ENCODE measurements around the gene KRT32.
A peak's percentile ranks its signal among the peaks of the same experiment; 100 is the strongest.

KRT32 gene

DNA sequence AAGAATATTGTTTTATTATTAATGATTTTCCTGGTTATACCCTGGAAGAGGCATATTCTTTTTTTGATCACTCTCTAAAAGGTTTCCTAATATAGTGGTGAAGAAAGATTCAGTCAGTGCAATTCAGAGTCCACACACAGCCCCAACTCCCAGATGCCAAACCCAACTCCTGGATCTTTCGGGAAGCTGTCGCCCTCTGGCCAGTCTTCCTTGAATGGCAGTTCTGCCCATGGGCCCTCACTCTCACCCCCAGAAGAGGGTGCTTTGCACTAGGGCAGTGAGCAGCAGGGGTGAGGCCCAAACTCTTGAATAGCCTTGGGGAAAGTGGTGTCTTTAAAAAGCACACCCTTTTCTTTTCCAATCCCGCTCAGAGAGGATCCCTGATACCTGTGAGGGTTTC, 11.0 kb downstream of the KRT32 start:
- no peak for TF ChIP-seq TEAD4 (IDR thresholded peaks at IDR 0.05)
- peak; percentile 30 for TF ChIP-seq RAD21 (IDR thresholded peaks at IDR 0.05; ENCODE audit: low read depth)

DNA sequence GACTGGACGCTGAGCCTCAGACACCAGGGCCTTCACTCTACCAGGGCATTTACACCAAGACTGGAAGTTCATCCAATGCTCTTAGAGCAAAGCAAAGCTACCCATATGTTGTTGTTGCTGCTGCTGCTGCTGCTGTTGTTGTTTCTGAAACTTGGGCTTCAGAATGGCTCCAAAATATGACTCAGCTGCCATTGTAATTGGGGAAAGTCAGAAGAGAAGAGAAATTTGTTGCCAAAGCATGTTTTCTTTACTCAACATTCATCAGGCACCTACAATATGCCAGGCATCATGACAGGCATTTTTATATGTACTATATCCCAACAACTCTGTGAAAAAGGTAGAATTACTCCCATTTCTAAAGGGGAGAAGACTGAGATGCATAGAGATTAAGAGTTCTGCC, 11.9 kb downstream of the KRT32 start:
- TF ChIP-seq EGR1 (IDR thresholded peaks at IDR 0.05) (no peak), EP300 (IDR thresholded peaks at IDR 0.05; ENCODE audit: borderline replicate concordance) (no peak), ZBTB7A (IDR thresholded peaks at IDR 0.05; ENCODE audit: low read depth) (no peak), RAD21 (IDR thresholded peaks at IDR 0.05; ENCODE audit: low read depth) (no peak), TCF12 (IDR thresholded peaks at IDR 0.05; ENCODE audit: low read depth) (no peak), YY1 (IDR thresholded peaks at IDR 0.05; ENCODE audit: low read depth) (no peak), FOXM1 (IDR thresholded peaks at IDR 0.05; ENCODE audit: borderline replicate concordance, low read depth) (no peak), CEBPB (IDR thresholded peaks at IDR 0.05) (no peak), CREB1 (IDR thresholded peaks at IDR 0.05; ENCODE audit: low read depth) (no peak), NFIC (IDR thresholded peaks at IDR 0.05) (no peak), TAF1 (IDR thresholded peaks at IDR 0.05; ENCODE audit: low read depth) (no peak), TEAD4 (IDR thresholded peaks at IDR 0.05) (no peak)
- TF ChIP-seq, protein P1, sequence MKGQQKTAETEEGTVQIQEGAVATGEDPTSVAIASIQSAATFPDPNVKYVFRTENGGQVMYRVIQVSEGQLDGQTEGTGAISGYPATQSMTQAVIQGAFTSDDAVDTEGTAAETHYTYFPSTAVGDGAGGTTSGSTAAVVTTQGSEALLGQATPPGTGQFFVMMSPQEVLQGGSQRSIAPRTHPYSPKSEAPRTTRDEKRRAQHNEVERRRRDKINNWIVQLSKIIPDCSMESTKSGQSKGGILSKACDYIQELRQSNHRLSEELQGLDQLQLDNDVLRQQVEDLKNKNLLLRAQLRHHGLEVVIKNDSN (IDR thresholded peaks at IDR 0.05) = no peak
- TF ChIP-seq, protein P2, sequence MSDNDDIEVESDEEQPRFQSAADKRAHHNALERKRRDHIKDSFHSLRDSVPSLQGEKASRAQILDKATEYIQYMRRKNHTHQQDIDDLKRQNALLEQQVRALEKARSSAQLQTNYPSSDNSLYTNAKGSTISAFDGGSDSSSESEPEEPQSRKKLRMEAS (IDR thresholded peaks at IDR 0.05) = no peak
- TF ChIP-seq, protein P3, sequence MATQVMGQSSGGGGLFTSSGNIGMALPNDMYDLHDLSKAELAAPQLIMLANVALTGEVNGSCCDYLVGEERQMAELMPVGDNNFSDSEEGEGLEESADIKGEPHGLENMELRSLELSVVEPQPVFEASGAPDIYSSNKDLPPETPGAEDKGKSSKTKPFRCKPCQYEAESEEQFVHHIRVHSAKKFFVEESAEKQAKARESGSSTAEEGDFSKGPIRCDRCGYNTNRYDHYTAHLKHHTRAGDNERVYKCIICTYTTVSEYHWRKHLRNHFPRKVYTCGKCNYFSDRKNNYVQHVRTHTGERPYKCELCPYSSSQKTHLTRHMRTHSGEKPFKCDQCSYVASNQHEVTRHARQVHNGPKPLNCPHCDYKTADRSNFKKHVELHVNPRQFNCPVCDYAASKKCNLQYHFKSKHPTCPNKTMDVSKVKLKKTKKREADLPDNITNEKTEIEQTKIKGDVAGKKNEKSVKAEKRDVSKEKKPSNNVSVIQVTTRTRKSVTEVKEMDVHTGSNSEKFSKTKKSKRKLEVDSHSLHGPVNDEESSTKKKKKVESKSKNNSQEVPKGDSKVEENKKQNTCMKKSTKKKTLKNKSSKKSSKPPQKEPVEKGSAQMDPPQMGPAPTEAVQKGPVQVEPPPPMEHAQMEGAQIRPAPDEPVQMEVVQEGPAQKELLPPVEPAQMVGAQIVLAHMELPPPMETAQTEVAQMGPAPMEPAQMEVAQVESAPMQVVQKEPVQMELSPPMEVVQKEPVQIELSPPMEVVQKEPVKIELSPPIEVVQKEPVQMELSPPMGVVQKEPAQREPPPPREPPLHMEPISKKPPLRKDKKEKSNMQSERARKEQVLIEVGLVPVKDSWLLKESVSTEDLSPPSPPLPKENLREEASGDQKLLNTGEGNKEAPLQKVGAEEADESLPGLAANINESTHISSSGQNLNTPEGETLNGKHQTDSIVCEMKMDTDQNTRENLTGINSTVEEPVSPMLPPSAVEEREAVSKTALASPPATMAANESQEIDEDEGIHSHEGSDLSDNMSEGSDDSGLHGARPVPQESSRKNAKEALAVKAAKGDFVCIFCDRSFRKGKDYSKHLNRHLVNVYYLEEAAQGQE (IDR thresholded peaks at IDR 0.05; ENCODE audit: low read depth) = no peak

DNA sequence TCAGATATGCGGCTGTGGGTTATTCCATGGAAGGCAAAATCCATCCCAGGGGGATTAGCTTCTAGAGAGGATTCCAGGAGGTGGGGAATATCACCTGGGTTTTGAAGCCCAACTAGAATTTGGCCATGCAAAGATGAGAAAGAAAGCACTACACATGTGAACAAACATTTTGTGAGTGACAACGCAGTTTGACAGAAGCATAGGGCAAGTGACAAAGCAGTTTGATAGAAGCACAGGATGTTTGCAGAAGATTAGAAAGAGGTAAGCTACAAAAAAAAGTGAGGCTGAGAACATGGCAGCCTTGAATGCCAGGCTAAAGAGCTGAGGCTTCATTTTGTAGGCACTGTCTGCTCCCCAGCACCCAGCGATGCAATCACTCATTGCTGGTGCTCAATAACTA, 14.1 kb downstream of the KRT32 start:
- TF ChIP-seq YY1 (IDR thresholded peaks at IDR 0.05; ENCODE audit: low read depth) (no peak), NFIC (IDR thresholded peaks at IDR 0.05) (no peak), TEAD4 (IDR thresholded peaks at IDR 0.05) (no peak), FOXM1 (IDR thresholded peaks at IDR 0.05; ENCODE audit: borderline replicate concordance, low read depth) (no peak), ZBTB7A (IDR thresholded peaks at IDR 0.05; ENCODE audit: low read depth) (no peak), TCF12 (IDR thresholded peaks at IDR 0.05; ENCODE audit: low read depth) (no peak), RAD21 (IDR thresholded peaks at IDR 0.05; ENCODE audit: low read depth) (no peak), TAF1 (IDR thresholded peaks at IDR 0.05; ENCODE audit: low read depth) (no peak), CEBPB (IDR thresholded peaks at IDR 0.05) (no peak), EP300 (IDR thresholded peaks at IDR 0.05; ENCODE audit: borderline replicate concordance) (no peak), EGR1 (IDR thresholded peaks at IDR 0.05) (no peak), CREB1 (IDR thresholded peaks at IDR 0.05; ENCODE audit: low read depth) (no peak)
- TF ChIP-seq, protein P3 (IDR thresholded peaks at IDR 0.05; ENCODE audit: low read depth) = no peak
- TF ChIP-seq, protein P1 (IDR thresholded peaks at IDR 0.05) = no peak
- TF ChIP-seq, protein P2 (IDR thresholded peaks at IDR 0.05) = no peak

DNA sequence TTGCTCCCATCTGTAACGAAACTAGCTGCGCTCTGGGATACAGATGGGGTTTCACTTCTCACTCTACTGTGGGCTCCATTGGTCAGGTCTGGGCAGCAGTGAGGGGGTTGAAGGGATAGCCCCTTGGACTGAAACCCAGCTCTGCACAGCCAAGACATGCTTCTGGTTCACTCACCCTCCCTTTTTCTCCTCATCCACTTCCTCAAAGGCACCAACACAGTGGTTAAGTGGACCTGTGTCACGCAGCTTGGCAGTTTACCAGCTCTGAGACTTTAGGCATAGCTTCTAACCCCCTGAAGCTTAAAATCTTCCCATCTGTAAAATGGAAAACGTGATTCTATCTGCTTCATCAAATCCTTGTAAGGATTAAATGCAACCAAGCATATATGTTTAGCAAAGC, 14.9 kb downstream of the KRT32 start:
- TF ChIP-seq, protein P1 (IDR thresholded peaks at IDR 0.05) = no peak
- TF ChIP-seq NFIC (IDR thresholded peaks at IDR 0.05) = no peak
- no peak for TF ChIP-seq CEBPB (IDR thresholded peaks at IDR 0.05)
- no peak for TF ChIP-seq CREB1 (IDR thresholded peaks at IDR 0.05; ENCODE audit: low read depth)

DNA sequence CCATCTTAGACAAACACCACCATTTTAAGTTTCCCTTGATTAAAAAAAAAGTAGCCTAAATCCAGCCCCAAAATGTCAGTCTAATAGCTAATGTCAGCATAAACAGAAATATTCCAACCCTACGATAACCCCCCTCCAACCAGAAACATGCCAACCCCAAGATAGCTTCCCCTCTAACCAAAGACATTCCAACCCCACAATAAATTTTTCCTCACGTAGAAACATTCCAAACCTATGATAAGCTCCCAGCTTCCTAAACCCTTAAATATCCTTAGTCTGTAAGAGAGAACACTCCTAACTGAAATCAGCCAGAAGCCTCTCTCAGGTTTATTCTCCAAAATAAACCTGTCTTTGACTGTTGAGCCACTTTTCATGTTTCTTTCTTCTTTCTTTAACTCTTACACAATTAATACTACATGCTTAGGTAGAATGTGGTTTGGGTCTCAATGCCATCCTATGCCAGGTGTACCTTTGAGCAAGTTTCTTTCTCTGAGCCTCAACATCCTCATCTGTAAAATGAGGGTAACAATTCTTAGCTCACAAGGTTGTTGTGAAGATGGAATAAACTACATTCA, 15.9 kb downstream of the KRT32 start:
- TF ChIP-seq FOXM1 (IDR thresholded peaks at IDR 0.05; ENCODE audit: borderline replicate concordance, low read depth) (no peak), TAF1 (IDR thresholded peaks at IDR 0.05; ENCODE audit: low read depth) (no peak), EGR1 (IDR thresholded peaks at IDR 0.05) (no peak), EP300 (IDR thresholded peaks at IDR 0.05; ENCODE audit: borderline replicate concordance) (no peak), YY1 (IDR thresholded peaks at IDR 0.05; ENCODE audit: low read depth) (no peak), ZBTB7A (IDR thresholded peaks at IDR 0.05; ENCODE audit: low read depth) (no peak), NFIC (IDR thresholded peaks at IDR 0.05) (no peak), CEBPB (IDR thresholded peaks at IDR 0.05) (no peak), TEAD4 (IDR thresholded peaks at IDR 0.05) (no peak), TCF12 (IDR thresholded peaks at IDR 0.05; ENCODE audit: low read depth) (no peak), CREB1 (IDR thresholded peaks at IDR 0.05; ENCODE audit: low read depth) (no peak), RAD21 (IDR thresholded peaks at IDR 0.05; ENCODE audit: low read depth) (no peak)
- TF ChIP-seq, protein P1 (IDR thresholded peaks at IDR 0.05) = no peak
- TF ChIP-seq, protein P2 (IDR thresholded peaks at IDR 0.05) = no peak

Measured in Ishikawa (cell line).